Neural progenitor cell (in vitro differentiated cells): Measurements from ENCODE around the gene APBB1.

Experiments
- CTCF ChIP-seq: fragments of 200-600 bp; sonication (generic); IDR thresholded peaks from 2 replicates; pipeline ENCODE4 v1.5.1; 2017; ENCODE audit warnings: antibody characterized with exemption, mild to moderate bottlenecking
- EZH2 ChIP-seq: fragments of 200-600 bp; sonication (generic); IDR thresholded peaks from 2 replicates; pipeline ENCODE4 v1.6.1; 2017; ENCODE audit warnings: antibody characterized with exemption, mild to moderate bottlenecking, moderate library complexity

- no peak for TF ChIP-seq CTCF
- no peak for TF ChIP-seq EZH2
Measured at GRCh38 chr11:6350043-6350442, 68.9 kb downstream of the APBB1 start.
